DND-41 (cell line): ENCODE results near the gene ZNF503.
"Not testable (repeated sequence)": the region's sequence is repeated elsewhere in the genome, so short reads cannot be mapped to it uniquely, and the experiment has no call there.

Experiments
- ATAC-seq: fragments of 200-7000 bp; cut with Tn5 transposase; 3 replicates; pipeline ENCODE4 v1.9.1; 2021; ENCODE audit warnings: low read depth; ENCODE audit not compliant: insufficient read depth
- DNase-seq: peaks from one replicate; pipeline ENCODE4 v3.0.0-alpha.2; 2020
- H2AFZ ChIP-seq: 2 replicates; pipeline ENCODE4 v1.6.0; 2012; ENCODE audit warnings: low read depth, low read length
- H3K27ac ChIP-seq: 2 replicates; pipeline ENCODE4 v1.5.1; 2012; ENCODE audit warnings: low read length, inconsistent platforms
- H3K27me3 ChIP-seq: fragments of 200-600 bp; sonication (generic); 2 replicates; pipeline ENCODE4 v1.6.0; 2012; ENCODE audit warnings: low read length, mild to moderate bottlenecking, inconsistent platforms; ENCODE audit not compliant: insufficient read depth, poor library complexity
- H3K36me3 ChIP-seq: 2 replicates; pipeline ENCODE4 v1.5.1; 2012; ENCODE audit warnings: low read length, inconsistent platforms; ENCODE audit not compliant: insufficient read depth
- H3K4me1 ChIP-seq: 2 replicates; pipeline ENCODE4 v1.5.1; 2012; ENCODE audit warnings: mild to moderate bottlenecking, low read length; ENCODE audit not compliant: insufficient read depth
- H3K4me2 ChIP-seq: 2 replicates; pipeline ENCODE4 v1.6.0; 2012; ENCODE audit warnings: mild to moderate bottlenecking, moderate library complexity, low read length, inconsistent platforms; ENCODE audit not compliant: insufficient read depth
- H3K4me3 ChIP-seq, 2 experiments: fragments of 200-600 bp in 1 of 2; shearing (Covaris generic) in 1 of 2; 2 replicates each; pipeline ENCODE4 v1.5.1; 2012 to 2016; ENCODE audit warnings: inconsistent platforms in 2 of 2, low read length in 2 of 2, mild to moderate bottlenecking in 2 of 2, low read depth in 1 of 2, moderate library complexity in 1 of 2
- H3K79me2 ChIP-seq: 2 replicates; pipeline ENCODE4 v1.6.0; 2012; ENCODE audit warnings: low read length, inconsistent platforms; ENCODE audit not compliant: insufficient read depth
- H3K9ac ChIP-seq: 2 replicates; pipeline ENCODE4 v1.6.0; 2012; ENCODE audit warnings: low read depth, mild to moderate bottlenecking, inconsistent platforms, low read length, moderate library complexity
- H3K9me3 ChIP-seq: 2 replicates; pipeline ENCODE4 v1.5.1; 2012; ENCODE audit warnings: low read length, moderate library complexity, mild to moderate bottlenecking, inconsistent platforms; ENCODE audit not compliant: insufficient read depth, severe bottlenecking
- H4K20me1 ChIP-seq: 2 replicates; pipeline ENCODE4 v1.6.0; 2012; ENCODE audit warnings: low read length; ENCODE audit not compliant: insufficient read depth
- CTCF ChIP-seq: IDR thresholded peaks from 2 replicates; pipeline ENCODE4 v1.5.1; 2012; ENCODE audit warnings: borderline replicate concordance, low read length, moderate library complexity, mild to moderate bottlenecking; ENCODE audit not compliant: poor library complexity, severe bottlenecking; ENCODE audit errors: extremely low read depth
- EZH2 ChIP-seq: IDR thresholded peaks from 3 replicates; pipeline ENCODE4 v1.6.1; 2012; ENCODE audit warnings: borderline replicate concordance, low read depth, mild to moderate bottlenecking, moderate library complexity, low read length, inconsistent platforms; ENCODE audit not compliant: severe bottlenecking

Gene ZNF503

GRCh38 chr10:75375838-75376237 is 25.7 kb downstream of the ZNF503 start:
- ATAC-seq (no peak), DNase-seq (no peak)
- TF ChIP-seq CTCF = no peak
- no peak for TF ChIP-seq EZH2

GRCh38 chr10:75371010-75371409 is 30.6 kb downstream of the ZNF503 start:
- Histone ChIP-seq H3K27ac (no peak overlapping the region), H3K4me1 (no peaks in the 10 kb centered on the region), H3K4me2 (no peak overlapping the region), H3K9ac (no peak overlapping the region), H4K20me1 (no peaks in the 10 kb centered on the region), H3K27me3 (peaks cover 3% of the 10 kb centered on the region), H3K36me3 (no peaks in the 10 kb centered on the region), H3K9me3 (no peaks in the 10 kb centered on the region), H2AFZ (no peak overlapping the region), H3K4me3 (no peak overlapping the region), H3K79me2 (no peaks in the 10 kb centered on the region)
- ATAC-seq (no peak), DNase-seq (no peak)
- TF ChIP-seq CTCF (no peak), EZH2 (no peak)

More at GRCh38 chr10:75375838-75376237, 25.7 kb downstream of the ZNF503 start:
- Histone ChIP-seq H3K4me3 (no peak overlapping the region), H3K27me3 (no peaks in the 10 kb centered on the region), H3K36me3 (no peaks in the 10 kb centered on the region), H3K9ac (no peak overlapping the region), H3K27ac (no peak overlapping the region), H4K20me1 (no peaks in the 10 kb centered on the region), H3K79me2 (no peaks in the 10 kb centered on the region), H3K4me2 (no peak overlapping the region), H3K9me3 (no peaks in the 10 kb centered on the region), H3K4me1 (no peaks in the 10 kb centered on the region), H2AFZ (no peak overlapping the region)

GRCh38 chr10:75369838-75370237 is 31.7 kb downstream of the ZNF503 start:
- H3K4me3 ChIP-seq, DNase-seq, H3K4me1 ChIP-seq, H3K4me2 ChIP-seq, H3K9ac ChIP-seq, H3K36me3 ChIP-seq, H3K79me2 ChIP-seq, H2AFZ ChIP-seq, ATAC-seq, H4K20me1 ChIP-seq, H3K27me3 ChIP-seq, H3K9me3 ChIP-seq, H3K27ac ChIP-seq: not testable (repeated sequence)

- H3K4me2 ChIP-seq = no peak overlapping the region
- no peaks in the 10 kb centered on the region for H3K4me1 ChIP-seq
- H3K27ac ChIP-seq = no peak overlapping the region
- H3K9me3 ChIP-seq = no peaks in the 10 kb centered on the region
- no peaks in the 10 kb centered on the region for H4K20me1 ChIP-seq
- DNase-seq (no peak), ATAC-seq (no peak)
- no peak overlapping the region for H2AFZ ChIP-seq
- no peak overlapping the region for H3K9ac ChIP-seq
- peaks cover 3% of the 10 kb centered on the region for H3K27me3 ChIP-seq
- no peaks in the 10 kb centered on the region for H3K36me3 ChIP-seq
- H3K4me3 ChIP-seq = no peak overlapping the region
- TF ChIP-seq EZH2 (no peak), CTCF (no peak)
- no peaks in the 10 kb centered on the region for H3K79me2 ChIP-seq
Observed at GRCh38 chr10:75367901-75368300, 33.7 kb downstream of the ZNF503 start.
